HepG2 (cell line): ENCODE data around the gene TP73. TPM values are rescaled to one million over a fixed set of nuclear protein-coding genes. Genes with fewer than 3 reads are reported as not detected.

ENCODE experiments used
- BRD4 ChIP-seq: sonication (generic); formaldehyde crosslinking; IDR thresholded peaks from 2 replicates; pipeline ENCODE4 v1.4.0; 2020; ENCODE audit warnings: missing genetic modification reagents
- CBX5 ChIP-seq: sonication (generic); formaldehyde crosslinking; IDR thresholded peaks from 2 replicates; pipeline ENCODE4 v1.4.0; 2020; ENCODE audit warnings: missing genetic modification reagents, borderline replicate concordance
- EZH2 ChIP-seq: conservative IDR thresholded peaks from 2 replicates; pipeline ENCODE4 v1.6.1; 2012; ENCODE audit warnings: mild to moderate bottlenecking, low read depth, low read length, moderate library complexity
- HDAC2 ChIP-seq: sonication (generic); formaldehyde crosslinking; IDR thresholded peaks from 2 replicates; pipeline ENCODE4 v1.4.0; 2020; ENCODE audit warnings: missing genetic modification reagents
- HMG20A ChIP-seq: IDR thresholded peaks from 2 replicates; pipeline ENCODE4 v1.6.1; 2016; ENCODE audit warnings: borderline replicate concordance
- HNRNPUL1 ChIP-seq: fragments of 200-400 bp; formaldehyde crosslinking; IDR thresholded peaks from 2 replicates; pipeline ENCODE4 v1.6.1; 2017; ENCODE audit warnings: low read depth, mild to moderate bottlenecking, low read length, moderate library complexity
- MAZ ChIP-seq, 2 experiments: sonication (generic) in 1 of 2; formaldehyde crosslinking in 1 of 2; IDR thresholded peaks; 2 replicates each; pipeline versions ENCODE4 v1.5.0 to v1.6.1; 2012 to 2020; ENCODE audit warnings: low read depth in 2 of 2, mild to moderate bottlenecking in 2 of 2, borderline replicate concordance in 1 of 2, improper control_type of control experiment in 1 of 2, low read length in 1 of 2, missing genetic modification reagents in 1 of 2, moderate library complexity in 1 of 2
- MEIS2 ChIP-seq: sonication (generic); formaldehyde crosslinking; IDR thresholded peaks from 2 replicates; pipeline ENCODE4 v1.9.0; 2021; ENCODE audit warnings: mild to moderate bottlenecking, missing genetic modification reagents
- NCOR1 ChIP-seq: fragments of 200-600 bp; sonication (generic); IDR thresholded peaks from 2 replicates; pipeline ENCODE4 v1.7.0; 2017; ENCODE audit warnings: antibody characterized with exemption, low read length, borderline replicate concordance
- SP140L ChIP-seq: sonication (generic); formaldehyde crosslinking; IDR thresholded peaks from 2 replicates; pipeline ENCODE4 v1.4.0; 2020; ENCODE audit warnings: missing genetic modification reagents, borderline replicate concordance
- SSRP1 ChIP-seq: IDR thresholded peaks from 2 replicates; pipeline ENCODE4 v1.6.1; 2016; ENCODE audit warnings: control low read depth
- TBX3 ChIP-seq: fragments of 450-650 bp; IDR thresholded peaks from 2 replicates; pipeline ENCODE4 v1.6.1; 2017; ENCODE audit warnings: antibody characterized with exemption, mild to moderate bottlenecking, inconsistent platforms, borderline replicate concordance
- ZNF326 ChIP-seq: sonication (generic); formaldehyde crosslinking; IDR thresholded peaks from 2 replicates; pipeline ENCODE4 v1.4.0; 2020; ENCODE audit warnings: missing genetic modification reagents, borderline replicate concordance
- ZNF451 ChIP-seq: sonication (generic); formaldehyde crosslinking; IDR thresholded peaks from 2 replicates; pipeline ENCODE4 v1.5.0; 2020; ENCODE audit warnings: mild to moderate bottlenecking, missing genetic modification reagents
- ZNF562 ChIP-seq: sonication (generic); formaldehyde crosslinking; IDR thresholded peaks from 2 replicates; pipeline ENCODE4 v1.8.0; 2022; ENCODE audit warnings: missing genetic modification reagents, borderline replicate concordance
- ZNF879 ChIP-seq: sonication (generic); formaldehyde crosslinking; IDR thresholded peaks from 2 replicates; pipeline ENCODE4 v1.8.1; 2023; ENCODE audit warnings: missing genetic modification reagents
- ZSCAN29 ChIP-seq: sonication (generic); formaldehyde crosslinking; conservative IDR thresholded peaks from 2 replicates; pipeline ENCODE4 v1.4.0; 2020; ENCODE audit warnings: mild to moderate bottlenecking, missing genetic modification reagents
- ZSCAN31 ChIP-seq: sonication (generic); formaldehyde crosslinking; IDR thresholded peaks from 2 replicates; pipeline ENCODE4 v1.5.0; 2020; ENCODE audit warnings: low read depth, mild to moderate bottlenecking, missing genetic modification reagents
- polyA plus RNA-seq, 8 experiments: library from polyadenylated mRNA; depleted of rRNA in 3 of 8; stranded (reverse) in 7 of 8; unstranded in 1 of 8; fragments of >200 nt; fragmentation: Illumina TruSeq in 4 of 8; extraction: Trizol in 4 of 8; gene quantifications; 2 replicates each; pipeline versions ENCODE4 v1.2.1 to v1.2.3, GENCODE V29; 2011 to 2016; ENCODE audit warnings: low read depth in 4 of 8, missing spikeins in 1 of 8, mixed read lengths in 1 of 8; ENCODE audit not compliant: insufficient read depth in 1 of 8
- total RNA-seq, 5 experiments: library from RNA; depleted of rRNA; stranded (reverse); fragments of >200 nt; fragmentation: Illumina TruSeq; extraction: Trizol; gene quantifications; 2 replicates each; pipeline ENCODE4 v1.2.3, GENCODE V29; 2016; ENCODE audit warnings: low read depth in 1 of 5
- TF ChIP-seq, protein P1 (sequence below): sonication (generic); formaldehyde crosslinking; conservative IDR thresholded peaks from 2 replicates; pipeline ENCODE4 v1.4.0; 2020; ENCODE audit warnings: missing genetic modification reagents
- TF ChIP-seq, protein P2 (sequence below): sonication (generic); formaldehyde crosslinking; IDR thresholded peaks from 2 replicates; pipeline ENCODE4 v1.4.0; 2020; ENCODE audit warnings: missing genetic modification reagents, borderline replicate concordance
- TF ChIP-seq, protein P3 (sequence below): sonication (generic); formaldehyde crosslinking; conservative IDR thresholded peaks from 2 replicates; pipeline ENCODE4 v1.4.0; 2020; ENCODE audit warnings: missing genetic modification reagents
- TF ChIP-seq, protein P4 (sequence below): sonication (generic); formaldehyde crosslinking; IDR thresholded peaks from 2 replicates; pipeline ENCODE4 v1.5.1; 2020; ENCODE audit warnings: missing genetic modification reagents, mild to moderate bottlenecking, borderline replicate concordance

Gene TP73
- total and polyA plus RNA-seq, 2 of the 13 experiments (the other 11 are each of a cell fraction or from before 2014, with no cell fraction given) = 0.49 to 1.1 TPM

DNA sequence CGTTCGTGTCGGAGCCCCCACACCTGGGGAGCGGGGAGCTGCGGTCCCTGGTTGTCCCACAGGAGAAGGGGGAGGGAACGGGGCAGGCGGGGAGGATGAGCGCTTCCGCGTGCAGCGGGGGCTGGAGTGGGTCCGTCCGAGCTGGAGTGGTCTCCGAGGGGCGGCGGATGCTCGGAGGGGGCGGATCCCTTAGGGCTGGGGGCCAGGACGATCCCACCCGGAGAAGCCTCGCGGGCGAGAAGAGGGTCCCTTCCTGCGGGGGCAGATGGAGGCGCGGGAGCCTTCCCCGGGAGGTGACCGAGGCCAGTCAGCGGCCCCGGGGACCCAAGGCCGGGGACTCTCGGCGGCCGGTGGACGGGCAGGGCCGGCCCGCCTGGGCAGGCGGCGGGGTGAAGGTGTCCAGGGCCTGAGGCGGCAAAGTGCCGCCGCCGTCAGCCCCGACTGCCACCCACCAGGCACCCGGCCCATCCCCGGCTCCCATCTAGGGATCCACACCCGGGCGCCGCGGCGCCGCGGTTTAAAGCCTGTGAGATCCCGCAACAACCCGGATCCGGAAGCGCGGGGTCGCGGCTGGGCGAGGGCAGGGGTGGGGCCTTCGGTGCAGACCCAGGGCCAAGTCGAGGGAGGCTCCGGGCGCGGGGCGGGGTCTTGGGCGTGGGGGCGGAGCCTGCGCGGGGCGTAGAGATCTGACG lies 94.7 kb downstream of the TP73 start (continued):
- TF ChIP-seq EZH2 (no peak), TBX3 (no peak), MEIS2 (CRISPR knock-in tag) (no peak), BRD4 (CRISPR knock-in tag) (no peak), ZSCAN31 (CRISPR knock-in tag) (no peak; the same call in 1 of the 2 replicates), ZNF451 (CRISPR knock-in tag) (peak; percentile 52; the same call in 1 of the 2 replicates), SSRP1 (CRISPR knock-in tag) (no peak), MAZ (IDR thresholded peaks at IDR 0.05; ENCODE audit: borderline replicate concordance, low read depth, low read length) (peak; percentile 55; the same call in 1 of the 2 replicates), MAZ (CRISPR knock-in tag; IDR thresholded peaks at IDR 0.05; ENCODE audit: low read depth) (peak; percentile 45; the same call in 1 of the 2 replicates), ZNF879 (no peak), ZNF562 (no peak), SP140L (CRISPR knock-in tag) (no peak), HDAC2 (no peak), NCOR1 (no peak), HMG20A (no peak), ZSCAN29 (no peak), ZNF326 (CRISPR knock-in tag) (no peak), HNRNPUL1 (no peak), CBX5 (CRISPR knock-in tag) (no peak)
- TF ChIP-seq, protein P1, sequence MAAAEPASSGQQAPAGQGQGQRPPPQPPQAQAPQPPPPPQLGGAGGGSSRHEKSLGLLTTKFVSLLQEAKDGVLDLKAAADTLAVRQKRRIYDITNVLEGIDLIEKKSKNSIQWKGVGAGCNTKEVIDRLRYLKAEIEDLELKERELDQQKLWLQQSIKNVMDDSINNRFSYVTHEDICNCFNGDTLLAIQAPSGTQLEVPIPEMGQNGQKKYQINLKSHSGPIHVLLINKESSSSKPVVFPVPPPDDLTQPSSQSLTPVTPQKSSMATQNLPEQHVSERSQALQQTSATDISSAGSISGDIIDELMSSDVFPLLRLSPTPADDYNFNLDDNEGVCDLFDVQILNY (CRISPR knock-in tag) = peak; percentile 71; the same call in 1 of the 2 replicates
- TF ChIP-seq, protein P2, sequence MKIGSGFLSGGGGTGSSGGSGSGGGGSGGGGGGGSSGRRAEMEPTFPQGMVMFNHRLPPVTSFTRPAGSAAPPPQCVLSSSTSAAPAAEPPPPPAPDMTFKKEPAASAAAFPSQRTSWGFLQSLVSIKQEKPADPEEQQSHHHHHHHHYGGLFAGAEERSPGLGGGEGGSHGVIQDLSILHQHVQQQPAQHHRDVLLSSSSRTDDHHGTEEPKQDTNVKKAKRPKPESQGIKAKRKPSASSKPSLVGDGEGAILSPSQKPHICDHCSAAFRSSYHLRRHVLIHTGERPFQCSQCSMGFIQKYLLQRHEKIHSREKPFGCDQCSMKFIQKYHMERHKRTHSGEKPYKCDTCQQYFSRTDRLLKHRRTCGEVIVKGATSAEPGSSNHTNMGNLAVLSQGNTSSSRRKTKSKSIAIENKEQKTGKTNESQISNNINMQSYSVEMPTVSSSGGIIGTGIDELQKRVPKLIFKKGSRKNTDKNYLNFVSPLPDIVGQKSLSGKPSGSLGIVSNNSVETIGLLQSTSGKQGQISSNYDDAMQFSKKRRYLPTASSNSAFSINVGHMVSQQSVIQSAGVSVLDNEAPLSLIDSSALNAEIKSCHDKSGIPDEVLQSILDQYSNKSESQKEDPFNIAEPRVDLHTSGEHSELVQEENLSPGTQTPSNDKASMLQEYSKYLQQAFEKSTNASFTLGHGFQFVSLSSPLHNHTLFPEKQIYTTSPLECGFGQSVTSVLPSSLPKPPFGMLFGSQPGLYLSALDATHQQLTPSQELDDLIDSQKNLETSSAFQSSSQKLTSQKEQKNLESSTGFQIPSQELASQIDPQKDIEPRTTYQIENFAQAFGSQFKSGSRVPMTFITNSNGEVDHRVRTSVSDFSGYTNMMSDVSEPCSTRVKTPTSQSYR = no peak
- TF ChIP-seq, protein P3, sequence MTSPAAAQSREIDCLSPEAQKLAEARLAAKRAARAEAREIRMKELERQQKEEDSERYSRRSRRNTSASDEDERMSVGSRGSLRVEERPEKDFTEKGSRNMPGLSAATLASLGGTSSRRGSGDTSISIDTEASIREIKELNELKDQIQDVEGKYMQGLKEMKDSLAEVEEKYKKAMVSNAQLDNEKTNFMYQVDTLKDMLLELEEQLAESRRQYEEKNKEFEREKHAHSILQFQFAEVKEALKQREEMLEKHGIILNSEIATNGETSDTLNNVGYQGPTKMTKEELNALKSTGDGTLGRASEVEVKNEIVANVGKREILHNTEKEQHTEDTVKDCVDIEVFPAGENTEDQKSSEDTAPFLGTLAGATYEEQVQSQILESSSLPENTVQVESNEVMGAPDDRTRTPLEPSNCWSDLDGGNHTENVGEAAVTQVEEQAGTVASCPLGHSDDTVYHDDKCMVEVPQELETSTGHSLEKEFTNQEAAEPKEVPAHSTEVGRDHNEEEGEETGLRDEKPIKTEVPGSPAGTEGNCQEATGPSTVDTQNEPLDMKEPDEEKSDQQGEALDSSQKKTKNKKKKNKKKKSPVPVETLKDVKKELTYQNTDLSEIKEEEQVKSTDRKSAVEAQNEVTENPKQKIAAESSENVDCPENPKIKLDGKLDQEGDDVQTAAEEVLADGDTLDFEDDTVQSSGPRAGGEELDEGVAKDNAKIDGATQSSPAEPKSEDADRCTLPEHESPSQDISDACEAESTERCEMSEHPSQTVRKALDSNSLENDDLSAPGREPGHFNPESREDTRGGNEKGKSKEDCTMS = no peak
- TF ChIP-seq, protein P4, sequence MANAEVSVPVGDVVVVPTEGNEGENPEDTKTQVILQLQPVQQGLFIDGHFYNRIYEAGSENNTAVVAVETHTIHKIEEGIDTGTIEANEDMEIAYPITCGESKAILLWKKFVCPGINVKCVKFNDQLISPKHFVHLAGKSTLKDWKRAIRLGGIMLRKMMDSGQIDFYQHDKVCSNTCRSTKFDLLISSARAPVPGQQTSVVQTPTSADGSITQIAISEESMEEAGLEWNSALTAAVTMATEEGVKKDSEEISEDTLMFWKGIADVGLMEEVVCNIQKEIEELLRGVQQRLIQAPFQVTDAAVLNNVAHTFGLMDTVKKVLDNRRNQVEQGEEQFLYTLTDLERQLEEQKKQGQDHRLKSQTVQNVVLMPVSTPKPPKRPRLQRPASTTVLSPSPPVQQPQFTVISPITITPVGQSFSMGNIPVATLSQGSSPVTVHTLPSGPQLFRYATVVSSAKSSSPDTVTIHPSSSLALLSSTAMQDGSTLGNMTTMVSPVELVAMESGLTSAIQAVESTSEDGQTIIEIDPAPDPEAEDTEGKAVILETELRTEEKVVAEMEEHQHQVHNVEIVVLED = peak; percentile 67; the same call in 1 of the 2 replicates
